ENCODE data around the gene MFN2.

The MFN2 gene

GRCh38 chr1:11957897-11958296 is 22.3 kb upstream of the MFN2 start:
- no peaks in the 10 kb centered on the region for H3F3A ChIP-seq (ENCODE audit: insufficient read depth, low read length)
- H4K20me1 ChIP-seq (ENCODE audit: insufficient read depth, low read length): no peaks in the 10 kb centered on the region
- H3K27ac ChIP-seq (ENCODE audit: low read depth, low read length, poor library complexity, severe bottlenecking): no peak overlapping the region
- H3K4me1 ChIP-seq (ENCODE audit: insufficient read depth, low read length, severe bottlenecking): peaks cover 5% of the 10 kb centered on the region
- H3K4me2 ChIP-seq (ENCODE audit: low read length): no peak overlapping the region
- H3K9me3 ChIP-seq (ENCODE audit: low read length): no peaks in the 10 kb centered on the region
- H3K79me2 ChIP-seq (ENCODE audit: insufficient read depth, low read length): no peaks in the 10 kb centered on the region
- H3K9me2 ChIP-seq (ENCODE audit: low read depth, low read length): no peaks in the 10 kb centered on the region
- H3K9ac ChIP-seq (ENCODE audit: low read length): no peak overlapping the region
- H3K36me3 ChIP-seq (ENCODE audit: insufficient read depth, low read length): peaks cover 40% of the 10 kb centered on the region; the same call in 1 of the 2 replicates
- no peaks in the 10 kb centered on the region for H3K27me3 ChIP-seq (ENCODE audit: insufficient read depth, low read length)
- no peak overlapping the region for H2AFZ ChIP-seq (ENCODE audit: low read length)
- no peak for TF ChIP-seq EZH2 (IDR thresholded peaks at IDR 0.05; ENCODE audit: borderline replicate concordance, low read length)
- TF ChIP-seq CTCF (IDR thresholded peaks at IDR 0.05; ENCODE audit: low read length): no peak
- no peak overlapping the region for H3K4me3 ChIP-seq (ENCODE audit: low read depth, low read length, poor library complexity, severe bottlenecking)

- Histone ChIP-seq H2AFZ (ENCODE audit: low read length) (no peak overlapping the region), H3K4me3 (ENCODE audit: low read depth, low read length, poor library complexity, severe bottlenecking) (no peak overlapping the region), H3K9me3 (ENCODE audit: low read length) (no peaks in the 10 kb centered on the region), H3K4me2 (ENCODE audit: low read length) (no peak overlapping the region), H3K27me3 (ENCODE audit: insufficient read depth, low read length) (no peaks in the 10 kb centered on the region), H3K27ac (ENCODE audit: low read depth, low read length, poor library complexity, severe bottlenecking) (no peak overlapping the region), H3K4me1 (ENCODE audit: insufficient read depth, low read length, severe bottlenecking) (peaks cover 5% of the 10 kb centered on the region), H3K9me2 (ENCODE audit: low read depth, low read length) (no peaks in the 10 kb centered on the region), H3K79me2 (ENCODE audit: insufficient read depth, low read length) (no peaks in the 10 kb centered on the region), H4K20me1 (ENCODE audit: insufficient read depth, low read length) (no peaks in the 10 kb centered on the region), H3K9ac (ENCODE audit: low read length) (no peak overlapping the region), H3F3A (ENCODE audit: insufficient read depth, low read length) (no peaks in the 10 kb centered on the region), H3K36me3 (ENCODE audit: insufficient read depth, low read length) (peaks cover 58% of the 10 kb centered on the region)
- TF ChIP-seq CTCF (IDR thresholded peaks at IDR 0.05; ENCODE audit: low read length): no peak
- no peak for TF ChIP-seq EZH2 (IDR thresholded peaks at IDR 0.05; ENCODE audit: borderline replicate concordance, low read length)
These were observed 20.0 kb upstream of the MFN2 start for GRCh38 chr1:11960276-11960675.

GRCh38 chr1:11960715-11961114 is 19.5 kb upstream of the MFN2 start:
- H3K4me1 ChIP-seq (ENCODE audit: insufficient read depth, low read length, severe bottlenecking): peaks cover 5% of the 10 kb centered on the region
- no peaks in the 10 kb centered on the region for H4K20me1 ChIP-seq (ENCODE audit: insufficient read depth, low read length)
- H3K4me2 ChIP-seq (ENCODE audit: low read length): no peak overlapping the region
- H3K27ac ChIP-seq (ENCODE audit: low read depth, low read length, poor library complexity, severe bottlenecking): no peak overlapping the region
- no peak overlapping the region for H3K4me3 ChIP-seq (ENCODE audit: low read depth, low read length, poor library complexity, severe bottlenecking)
- no peaks in the 10 kb centered on the region for H3K79me2 ChIP-seq (ENCODE audit: insufficient read depth, low read length)
- H3K9ac ChIP-seq (ENCODE audit: low read length): no peak overlapping the region
- no peak overlapping the region for H2AFZ ChIP-seq (ENCODE audit: low read length)
- H3K9me2 ChIP-seq (ENCODE audit: low read depth, low read length): no peaks in the 10 kb centered on the region
- H3K9me3 ChIP-seq (ENCODE audit: low read length): no peaks in the 10 kb centered on the region
- no peaks in the 10 kb centered on the region for H3F3A ChIP-seq (ENCODE audit: insufficient read depth, low read length)
- TF ChIP-seq EZH2 (IDR thresholded peaks at IDR 0.05; ENCODE audit: borderline replicate concordance, low read length) (no peak), CTCF (IDR thresholded peaks at IDR 0.05; ENCODE audit: low read length) (no peak)
- H3K27me3 ChIP-seq (ENCODE audit: insufficient read depth, low read length): no peaks in the 10 kb centered on the region
- peaks cover 62% of the 10 kb centered on the region for H3K36me3 ChIP-seq (ENCODE audit: insufficient read depth, low read length)

All from OCI-LY1 (cell line).